Tibial nerve (tissue), 4 donors: ENCODE measurements around the gene TBC1D10B.

ENCODE experiments used
- EP300 ChIP-seq, 2 donors: sonication (generic); formaldehyde crosslinking; IDR thresholded peaks; one replicate each; pipeline ENCODE4 v1.6.1; 2017; ENCODE audit warnings: antibody characterized with exemption in 2 of 2, mild to moderate bottlenecking in 1 of 2
- POLR2A ChIP-seq, 2 donors: fragments of 450-650 bp; IDR thresholded peaks; one replicate each; pipeline ENCODE4 v1.6.1; 2017; ENCODE audit warnings: antibody characterized with exemption in 2 of 2, mild to moderate bottlenecking in 2 of 2, moderate library complexity in 2 of 2
- TF ChIP-seq, protein P1 (sequence below), 5 experiments: fragments of 200-600 bp in 3 of 5; fragments of 450-650 bp in 2 of 5; sonication (generic) in 3 of 5; IDR thresholded peaks; one replicate each; pipeline ENCODE4 v1.5.1; 2016 to 2019; ENCODE audit warnings: antibody characterized with exemption in 5 of 5, mild to moderate bottlenecking in 3 of 5, moderate library complexity in 2 of 5

GRCh38 chr16:30413112-30413806, 43.0 kb upstream of the TBC1D10B start:
- TF ChIP-seq, protein P1, sequence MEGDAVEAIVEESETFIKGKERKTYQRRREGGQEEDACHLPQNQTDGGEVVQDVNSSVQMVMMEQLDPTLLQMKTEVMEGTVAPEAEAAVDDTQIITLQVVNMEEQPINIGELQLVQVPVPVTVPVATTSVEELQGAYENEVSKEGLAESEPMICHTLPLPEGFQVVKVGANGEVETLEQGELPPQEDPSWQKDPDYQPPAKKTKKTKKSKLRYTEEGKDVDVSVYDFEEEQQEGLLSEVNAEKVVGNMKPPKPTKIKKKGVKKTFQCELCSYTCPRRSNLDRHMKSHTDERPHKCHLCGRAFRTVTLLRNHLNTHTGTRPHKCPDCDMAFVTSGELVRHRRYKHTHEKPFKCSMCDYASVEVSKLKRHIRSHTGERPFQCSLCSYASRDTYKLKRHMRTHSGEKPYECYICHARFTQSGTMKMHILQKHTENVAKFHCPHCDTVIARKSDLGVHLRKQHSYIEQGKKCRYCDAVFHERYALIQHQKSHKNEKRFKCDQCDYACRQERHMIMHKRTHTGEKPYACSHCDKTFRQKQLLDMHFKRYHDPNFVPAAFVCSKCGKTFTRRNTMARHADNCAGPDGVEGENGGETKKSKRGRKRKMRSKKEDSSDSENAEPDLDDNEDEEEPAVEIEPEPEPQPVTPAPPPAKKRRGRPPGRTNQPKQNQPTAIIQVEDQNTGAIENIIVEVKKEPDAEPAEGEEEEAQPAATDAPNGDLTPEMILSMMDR (IDR thresholded peaks at IDR 0.05): no peak
- TF ChIP-seq POLR2A (IDR thresholded peaks at IDR 0.05) (no peak), EP300 (IDR thresholded peaks at IDR 0.05) (no peak)
